HG03103 (cell line): Measurements from ENCODE around the gene DDX49.

ENCODE experiments used
- ATAC-seq: cut with Tn5 transposase; IDR thresholded peaks from one replicate; pipeline ENCODE4 v1.9.1; 2021; ENCODE audit warnings: low read depth; ENCODE audit not compliant: unreplicated experiment

The DDX49 gene

GRCh38 chr19:18967358-18968146 lies 48.0 kb downstream of the DDX49 start:
- no peak for ATAC-seq

DNA sequence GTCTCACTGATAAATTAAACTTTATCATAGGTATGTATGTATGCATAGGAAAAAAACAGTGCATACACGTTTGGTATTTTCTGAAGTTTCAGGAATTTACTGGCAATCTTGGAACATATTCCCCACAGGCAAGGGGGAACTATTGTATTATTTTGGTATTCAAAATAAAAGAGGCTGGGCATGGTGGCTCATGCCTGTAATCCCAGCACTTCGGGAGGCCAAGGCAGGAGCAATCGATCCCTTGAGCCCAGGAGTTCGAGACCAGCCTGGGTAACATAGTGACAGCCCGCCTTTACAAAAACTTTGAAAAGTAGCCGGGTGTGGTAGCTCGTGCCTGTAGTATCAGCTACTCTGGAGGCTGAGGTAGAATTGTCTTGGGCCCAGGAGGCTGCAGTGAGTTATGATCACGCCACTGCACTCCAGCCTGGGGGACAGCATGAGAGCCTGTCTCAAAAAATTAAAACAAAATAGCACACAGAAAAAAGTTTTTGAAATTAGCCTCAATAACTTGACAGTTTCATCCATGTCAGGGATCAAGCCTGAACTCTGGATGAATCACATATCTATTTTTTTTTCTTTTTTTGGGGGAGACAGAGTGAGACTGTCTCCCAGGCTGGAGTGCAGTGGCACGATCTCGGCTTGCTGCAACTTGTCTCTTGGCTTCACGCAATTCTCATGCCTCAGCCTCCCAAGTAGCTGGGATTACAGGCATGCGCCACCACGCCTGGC lies 50.6 kb downstream of the DDX49 start:
- no peak for ATAC-seq

- ATAC-seq = no peak
Observed at GRCh38 chr19:18972301-18972811, 52.8 kb downstream of the DDX49 start.

GRCh38 chr19:18972851-18973250 lies 53.3 kb downstream of the DDX49 start:
- no peak for ATAC-seq

DNA sequence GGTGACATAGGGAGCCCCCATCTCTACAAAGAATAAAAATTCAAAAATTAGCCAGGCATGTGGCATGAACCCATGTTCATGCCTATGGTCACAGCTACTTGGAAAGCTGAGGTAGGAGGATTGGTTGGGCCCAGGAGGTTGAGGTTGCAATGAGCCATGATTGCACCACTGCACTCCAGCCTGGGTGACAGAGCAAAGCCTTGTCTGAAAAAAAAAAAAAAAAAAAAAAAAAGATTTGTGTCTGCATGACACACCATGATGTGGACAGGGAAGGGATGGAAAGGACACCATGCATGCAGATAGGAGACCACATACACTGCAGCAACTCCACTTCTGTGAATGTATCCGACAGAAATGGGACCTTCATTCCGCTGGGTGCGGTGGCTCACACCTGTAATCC lies 55.5 kb downstream of the DDX49 start:
- no peak for ATAC-seq

DNA sequence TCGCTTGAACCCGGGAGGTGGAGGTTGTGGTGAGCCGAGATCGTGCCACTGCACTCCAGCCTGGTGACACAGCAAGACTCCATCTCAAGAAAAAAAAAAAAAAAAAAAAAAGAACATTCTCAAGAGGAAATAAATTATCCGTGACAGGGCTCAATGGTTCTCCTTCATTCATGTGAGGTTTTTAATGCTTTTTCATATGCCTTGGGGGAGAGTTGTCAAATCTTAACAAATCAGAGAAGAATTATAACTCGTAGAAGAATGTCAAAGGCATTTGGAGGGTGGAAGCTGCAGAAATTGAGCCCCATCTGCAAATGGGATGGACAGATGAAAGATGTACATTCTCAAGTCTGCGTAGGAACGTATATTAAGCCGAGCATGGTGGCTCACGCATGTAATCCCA lies 56.4 kb downstream of the DDX49 start:
- no peak for ATAC-seq
